Measurements from ENCODE around the gene FLT4.
A peak's percentile ranks its signal among the peaks of the same experiment; 100 is the strongest.

FLT4 gene

DNA sequence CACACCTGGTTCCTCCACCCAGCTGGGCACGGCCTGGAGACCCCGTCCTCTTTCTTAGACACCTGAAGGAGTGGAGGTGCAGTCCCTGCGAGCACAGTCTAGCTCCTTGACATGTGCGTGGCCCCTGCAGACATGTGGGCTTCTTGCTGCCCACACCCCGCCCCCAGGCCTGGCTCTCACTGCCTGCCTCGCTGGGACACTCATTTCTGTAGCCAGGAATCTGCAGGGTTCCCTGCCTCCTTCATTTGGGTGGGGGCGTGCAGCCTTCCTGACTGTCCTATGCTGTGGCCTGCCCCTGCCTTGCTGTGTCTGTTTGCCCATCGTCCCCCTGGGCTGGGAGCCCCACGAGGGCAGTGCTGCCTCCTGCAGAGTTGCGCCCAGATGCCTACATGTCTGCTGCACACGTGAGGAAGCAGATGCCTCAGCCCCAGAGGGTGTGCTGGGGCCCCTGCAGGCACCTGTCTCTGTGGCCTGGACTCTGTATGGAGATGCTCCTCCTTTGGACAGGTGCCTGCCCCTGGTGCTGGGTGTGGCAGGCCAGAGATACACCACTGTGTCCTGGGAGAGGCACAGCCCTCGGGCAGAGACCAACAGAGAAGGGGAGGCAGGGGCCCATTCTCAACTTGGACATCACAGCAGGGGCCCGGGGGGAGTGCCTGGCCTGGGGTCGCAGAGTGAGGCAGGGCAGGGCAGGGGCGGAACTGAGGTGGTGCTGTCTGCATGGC, 22.6 kb downstream of the FLT4 start:
- DNase-seq (ENCODE audit: low read depth in 2 of 2), result no peak

DNA sequence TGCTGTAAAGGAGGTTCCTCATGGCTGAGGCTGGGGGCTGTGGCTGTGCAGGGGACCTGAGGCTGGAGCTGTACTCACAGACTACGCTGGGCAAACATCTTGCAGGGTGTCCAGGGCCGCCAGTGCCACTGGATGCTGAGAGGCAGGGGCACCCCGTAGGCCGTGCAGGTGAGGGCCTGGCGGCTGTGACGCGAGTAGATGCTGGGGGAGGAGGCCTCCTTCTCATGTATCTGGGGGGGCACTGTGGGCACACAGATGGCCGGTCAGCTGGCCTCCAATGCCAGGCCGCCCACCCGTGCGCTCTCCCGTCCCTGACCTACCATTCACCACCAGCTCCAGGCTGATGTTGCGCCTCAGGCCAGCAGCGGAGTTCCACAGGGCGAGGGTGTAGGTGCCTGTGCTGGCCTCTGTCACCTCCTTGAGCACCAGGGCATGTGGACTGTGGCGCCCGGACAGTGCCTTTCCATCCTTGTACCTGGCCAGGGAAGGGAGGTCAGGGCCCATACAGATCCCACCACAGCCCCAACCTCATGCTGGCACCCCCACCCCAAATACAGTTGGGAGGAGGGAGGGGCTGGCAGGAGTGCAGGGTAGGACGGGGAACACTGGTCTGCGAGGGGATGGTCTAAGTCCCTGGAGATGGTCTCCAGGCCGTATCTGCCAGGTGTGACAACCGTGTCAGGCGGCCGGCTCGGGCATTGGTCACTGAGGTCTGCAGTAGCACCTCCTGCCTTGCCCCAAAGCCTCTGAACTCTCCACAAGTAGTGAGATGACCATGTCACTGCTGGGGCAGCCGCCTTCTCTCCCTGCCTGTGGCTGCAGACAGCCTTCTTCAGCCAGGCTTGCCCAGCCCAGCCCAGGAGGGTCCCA, 23.4 kb downstream of the FLT4 start:
- no peak for DNase-seq (ENCODE audit: low read depth in 2 of 2)

DNA sequence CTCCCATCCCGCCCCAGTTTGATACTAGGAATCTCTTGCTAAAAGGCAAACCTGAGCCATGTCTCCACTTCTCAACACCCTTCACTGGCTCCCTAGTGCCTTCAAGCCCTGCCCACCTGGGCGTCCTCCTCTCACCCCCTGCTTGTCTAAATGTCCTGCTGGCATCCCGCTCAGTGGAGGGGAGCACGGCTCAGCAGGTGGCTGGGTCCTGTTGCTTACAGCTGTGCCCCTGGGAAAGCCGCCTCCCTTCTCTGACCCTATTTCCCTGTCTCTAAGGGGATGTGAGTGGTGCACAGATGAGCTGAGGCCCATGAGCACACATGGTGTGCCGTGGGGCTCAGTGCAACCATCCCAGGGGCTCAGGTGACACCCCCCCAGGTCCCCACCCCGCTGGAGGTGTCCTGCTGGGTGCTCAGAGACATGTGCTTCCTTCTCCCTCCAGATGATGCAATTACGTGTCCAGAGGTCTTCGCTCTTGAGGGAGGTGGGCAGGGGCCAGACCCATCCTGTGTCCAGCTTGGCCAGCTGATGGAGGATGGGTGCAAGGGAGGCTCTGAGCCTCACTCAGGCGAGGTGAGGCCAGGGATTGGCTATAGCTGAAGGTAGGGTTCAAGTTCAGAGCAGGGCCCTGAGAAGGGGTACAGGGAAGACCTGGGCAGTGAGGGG, 24.1 kb downstream of the FLT4 start:
- DNase-seq (ENCODE audit: low read depth in 2 of 2), result no peak

GRCh38 chr5:180624587-180624986, 24.8 kb downstream of the FLT4 start:
- DNase-seq (ENCODE audit: low read depth in 2 of 2), result no peak

DNA sequence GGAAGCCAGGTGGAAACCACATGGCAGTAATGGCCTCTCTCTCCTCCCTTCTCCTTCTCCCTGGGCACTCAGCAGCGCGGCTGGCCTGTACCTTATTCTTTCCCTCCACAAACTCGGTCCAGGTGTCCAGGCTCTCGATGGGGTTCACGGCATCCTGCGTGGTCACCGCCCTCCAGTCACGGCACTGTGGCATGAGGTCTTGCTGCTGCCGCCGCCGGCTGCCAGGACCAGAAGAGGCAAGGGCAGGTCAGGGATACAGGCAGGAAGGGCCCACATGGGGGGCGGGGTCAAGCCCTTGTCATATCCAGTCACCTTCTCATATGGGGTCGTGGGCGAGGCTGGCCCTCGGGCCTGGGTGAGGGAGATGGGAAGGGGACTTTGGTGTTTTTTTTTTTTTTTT, 25.6 kb downstream of the FLT4 start:
- DNase-seq (ENCODE audit: low read depth in 2 of 2), result no peak

GRCh38 chr5:180623411-180623834, 26.0 kb downstream of the FLT4 start:
- DNase-seq (ENCODE audit: low read depth in 2 of 2), result no peak

- no peak for DNase-seq (ENCODE audit: low read depth in 2 of 2)
Measured at GRCh38 chr5:180622910-180623309, 26.5 kb downstream of the FLT4 start.

GRCh38 chr5:180621311-180621710, 28.1 kb downstream of the FLT4 start:
- DNase-seq (ENCODE audit: low read depth in 2 of 2), result no peak

- no peak for DNase-seq (ENCODE audit: low read depth in 2 of 2)
Measured at GRCh38 chr5:180620014-180620413, 29.4 kb downstream of the FLT4 start.

DNA sequence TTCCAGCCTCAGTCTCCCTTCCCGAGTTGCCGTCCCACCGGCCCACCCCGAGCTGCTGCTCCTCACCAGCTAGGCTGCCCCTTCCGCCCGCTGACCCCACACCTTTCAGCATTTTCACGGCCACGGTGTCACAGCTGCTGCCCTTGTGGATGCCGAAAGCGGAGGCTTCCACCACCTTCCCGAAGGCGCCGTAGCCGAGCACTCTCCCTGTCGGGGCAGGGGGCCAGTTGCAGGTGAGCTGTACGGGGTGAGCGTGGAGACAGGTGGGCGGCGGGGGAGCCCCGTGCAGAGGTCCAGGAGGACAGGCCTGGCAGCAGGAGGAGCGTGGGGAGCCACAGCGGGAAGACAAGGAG, 29.9 kb downstream of the FLT4 start:
- DNase-seq (ENCODE audit: low read depth in 2 of 2), result no peak

- peak; percentile 5 to 23 for DNase-seq (ENCODE audit: low read depth in 2 of 2)
Measured at GRCh38 chr5:180618829-180619562, 30.4 kb downstream of the FLT4 start.

GRCh38 chr5:180618487-180618828, 30.9 kb downstream of the FLT4 start:
- DNase-seq (ENCODE audit: low read depth in 2 of 2), result no peak

GRCh38 chr5:180613814-180614188, 35.6 kb downstream of the FLT4 start:
- DNase-seq (ENCODE audit: low read depth in 2 of 2), result no peak

GRCh38 chr5:180613188-180613813, 36.1 kb downstream of the FLT4 start:
- no peak for DNase-seq (ENCODE audit: low read depth in 2 of 2)

DNA sequence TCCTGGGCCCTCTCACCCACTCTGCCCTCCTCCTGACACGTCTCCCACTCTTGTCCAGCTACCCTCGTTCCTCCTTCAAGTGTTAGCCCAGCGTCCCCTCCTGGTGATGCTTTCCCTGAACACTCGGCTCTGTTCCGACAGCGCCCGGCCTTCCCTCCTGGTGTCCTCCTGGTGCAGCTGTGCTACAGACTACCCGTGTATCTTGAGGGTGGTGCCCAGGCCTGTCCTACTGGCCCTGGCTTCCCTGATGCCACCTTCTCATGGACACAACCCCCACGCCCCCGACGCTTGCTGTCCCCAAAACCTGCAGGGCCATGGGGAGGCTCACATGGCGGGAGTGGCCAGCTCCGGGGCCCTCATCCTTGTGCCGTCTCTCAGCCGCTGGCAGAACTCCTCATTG, 36.7 kb downstream of the FLT4 start:
- no peak for DNase-seq (ENCODE audit: low read depth in 2 of 2)

GRCh38 chr5:180611140-180611850, 38.1 kb downstream of the FLT4 start:
- no peak for DNase-seq (ENCODE audit: low read depth in 2 of 2)

GRCh38 chr5:180609817-180610550, 39.4 kb downstream of the FLT4 start:
- no peak for DNase-seq (ENCODE audit: low read depth in 2 of 2)

- DNase-seq (ENCODE audit: low read depth in 2 of 2), result no peak
Measured at GRCh38 chr5:180609386-180609785, 40.0 kb downstream of the FLT4 start.

DNA sequence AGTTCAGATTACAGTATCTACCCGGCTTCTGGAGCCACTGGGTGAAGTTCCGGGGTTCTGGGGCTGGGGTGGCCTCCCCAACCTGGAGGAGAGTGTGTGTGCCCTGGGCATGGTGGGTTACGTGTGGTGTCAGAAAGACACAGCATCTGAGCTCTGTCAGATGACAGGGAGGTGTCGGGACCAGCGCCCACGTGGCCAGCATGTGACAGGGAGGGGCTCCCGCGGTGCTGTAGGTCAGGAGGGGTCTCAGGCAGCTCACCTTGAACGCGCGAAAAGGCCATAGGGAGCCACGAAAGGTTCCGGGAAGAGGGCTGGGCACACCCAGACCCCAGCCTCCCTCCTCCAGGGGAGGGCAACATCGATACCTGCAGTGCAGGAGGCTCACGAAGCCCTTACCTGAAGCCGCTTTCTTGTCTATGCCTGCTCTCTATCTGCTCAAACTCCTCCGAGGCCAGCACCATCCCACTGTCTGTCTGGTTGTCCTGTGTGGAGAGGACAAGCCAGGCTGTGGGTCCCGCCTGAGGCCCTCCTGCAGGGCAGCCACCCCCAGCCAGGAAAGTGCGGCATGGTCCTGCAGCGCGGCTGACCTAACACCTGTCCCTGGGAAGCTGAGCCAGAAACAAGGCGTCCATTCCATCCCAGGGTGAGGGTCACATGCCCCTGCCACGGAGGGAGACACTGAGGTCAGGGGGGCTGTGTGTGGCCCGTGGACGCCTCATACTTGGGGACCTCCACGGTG, 40.7 kb downstream of the FLT4 start:
- DNase-seq (ENCODE audit: low read depth in 2 of 2), result no peak

Data from fibroblast of skin of left quadriceps (primary cell).